ENCODE measurements around the gene SNPH.

- TF ChIP-seq CTCF (IDR thresholded peaks at IDR 0.05) (no peak), POLR2A (IDR thresholded peaks at IDR 0.05) (no peak)
Measured at GRCh38 chr20:1304710-1305515, 38.8 kb downstream of the SNPH start.

Data from Peyer's patch (tissue), 4 donors.